Activated CD8-positive, alpha-beta memory T cell treated with anti-CD3 and anti-CD28 coated beads, Interleukin-2, amount 10 ng/mL, durations not matched to agents 7 days and 5 days (primary cell): Measurements from ENCODE around the gene LCE7A. TPM values are rescaled to one million over a fixed set of nuclear protein-coding genes. Genes with fewer than 3 reads are reported as not detected.

Experiments used
- total RNA-seq, 2 experiments: library from RNA; stranded (reverse); gene quantifications; one replicate each; pipeline ENCODE4 v1.2.3, GENCODE V29; 2021

Gene LCE7A
- total RNA-seq, 2 experiments from 2014 or later = not detected

Other genes starting within 250 kb of the LCE7A start
- gene LCE3B, start 246.2 kb upstream of the LCE7A start, total RNA-seq = not detected
- gene LCE3A, start 236.9 kb upstream of the LCE7A start, total RNA-seq = not detected
- gene LCE2D, start 196.6 kb upstream of the LCE7A start, total RNA-seq = not detected
- gene LCE2C, start 184.7 kb upstream of the LCE7A start, total RNA-seq = not detected
- gene LCE2B, start 173.9 kb upstream of the LCE7A start, total RNA-seq = not detected
- gene LCE2A, start 161.7 kb upstream of the LCE7A start, total RNA-seq = not detected
- gene LCE4A, start 151.8 kb upstream of the LCE7A start, total RNA-seq = not detected
- not detected for gene KPRP, start 102.0 kb upstream of the LCE7A start, total RNA-seq
- gene LCE1F, start 84.9 kb upstream of the LCE7A start, total RNA-seq = not detected
- not detected for gene LCE1E, start 73.7 kb upstream of the LCE7A start, total RNA-seq
- gene LCE1D, start 63.3 kb upstream of the LCE7A start, total RNA-seq = not detected
- not detected for gene LCE1C, start 53.3 kb upstream of the LCE7A start, total RNA-seq
- gene LCE1B, start 48.0 kb upstream of the LCE7A start, total RNA-seq = not detected
- not detected for gene LCE1A, start 32.5 kb upstream of the LCE7A start, total RNA-seq
- gene LCE6A, start 17.1 kb upstream of the LCE7A start, total RNA-seq = not detected
- gene SMCP, start 18.3 kb downstream of the LCE7A start, total RNA-seq = not detected
- not detected for gene IVL, start 48.5 kb downstream of the LCE7A start, total RNA-seq
- not detected for gene SPRR5, start 87.2 kb downstream of the LCE7A start, total RNA-seq
- gene SPRR4, start 110.7 kb downstream of the LCE7A start, total RNA-seq = not detected
- gene SPRR1A, start 124.1 kb downstream of the LCE7A start, total RNA-seq = not detected
- gene SPRR3, start 141.8 kb downstream of the LCE7A start, total RNA-seq = not detected
- not detected for gene SPRR1B, start 171.2 kb downstream of the LCE7A start, total RNA-seq
- gene SPRR2D, start 181.1 kb downstream of the LCE7A start, total RNA-seq = not detected
- gene SPRR2A, start 197.5 kb downstream of the LCE7A start, total RNA-seq = not detected
- gene SPRR2B, start 211.6 kb downstream of the LCE7A start, total RNA-seq = not detected
- not detected for gene SPRR2E, start 234.5 kb downstream of the LCE7A start, total RNA-seq